HG03439 (cell line): ENCODE measurements around the gene HSPBAP1.
A peak's percentile ranks its signal among the peaks of the same experiment; 100 is the strongest.
"Not testable (repeated sequence)": the region's sequence is repeated elsewhere in the genome, so short reads cannot be mapped to it uniquely, and the experiment has no call there.

ENCODE experiments used
- ATAC-seq: cut with Tn5 transposase; IDR thresholded peaks from one replicate; pipeline ENCODE4 v1.9.1; 2021; ENCODE audit warnings: mild to moderate bottlenecking, moderate library complexity; ENCODE audit not compliant: unreplicated experiment

The HSPBAP1 gene

DNA sequence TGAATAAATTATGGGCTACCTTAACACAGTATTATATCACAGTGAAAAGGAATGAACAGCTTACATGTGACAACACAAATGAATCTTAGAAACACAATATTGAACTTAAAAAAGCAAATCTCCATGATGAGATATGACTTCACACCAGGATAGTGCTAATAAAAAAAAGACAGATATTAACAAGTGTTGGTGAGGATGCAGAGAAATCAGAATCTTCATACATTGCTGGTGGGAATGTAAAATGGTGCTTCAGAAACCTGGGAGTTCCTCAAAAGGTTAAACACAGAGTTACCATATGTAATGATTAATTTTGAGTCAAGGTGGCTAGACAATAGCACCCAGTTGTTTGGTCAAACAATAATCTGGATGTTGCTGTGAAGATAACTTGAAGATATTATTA is 51.4 kb downstream of the HSPBAP1 start:
- no peak for ATAC-seq

DNA sequence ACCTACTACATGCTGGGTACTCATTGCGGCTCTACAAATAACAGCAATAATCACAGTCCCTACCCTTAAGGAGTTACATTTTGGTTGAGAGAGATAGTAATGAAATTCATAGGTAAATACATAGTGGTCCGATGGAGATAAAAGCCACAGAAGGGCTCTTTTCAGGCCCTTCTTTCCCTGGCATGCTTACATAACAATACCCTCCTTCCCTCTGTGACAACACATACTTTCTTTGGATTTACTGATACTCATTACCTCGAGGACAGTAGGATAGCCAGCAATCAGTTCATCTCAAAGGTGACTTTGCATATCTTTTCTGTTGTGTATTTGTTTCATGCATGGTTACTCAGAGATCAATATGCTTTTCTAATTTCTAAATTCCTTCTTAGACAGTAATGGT is 54.5 kb downstream of the HSPBAP1 start:
- no peak for ATAC-seq

DNA sequence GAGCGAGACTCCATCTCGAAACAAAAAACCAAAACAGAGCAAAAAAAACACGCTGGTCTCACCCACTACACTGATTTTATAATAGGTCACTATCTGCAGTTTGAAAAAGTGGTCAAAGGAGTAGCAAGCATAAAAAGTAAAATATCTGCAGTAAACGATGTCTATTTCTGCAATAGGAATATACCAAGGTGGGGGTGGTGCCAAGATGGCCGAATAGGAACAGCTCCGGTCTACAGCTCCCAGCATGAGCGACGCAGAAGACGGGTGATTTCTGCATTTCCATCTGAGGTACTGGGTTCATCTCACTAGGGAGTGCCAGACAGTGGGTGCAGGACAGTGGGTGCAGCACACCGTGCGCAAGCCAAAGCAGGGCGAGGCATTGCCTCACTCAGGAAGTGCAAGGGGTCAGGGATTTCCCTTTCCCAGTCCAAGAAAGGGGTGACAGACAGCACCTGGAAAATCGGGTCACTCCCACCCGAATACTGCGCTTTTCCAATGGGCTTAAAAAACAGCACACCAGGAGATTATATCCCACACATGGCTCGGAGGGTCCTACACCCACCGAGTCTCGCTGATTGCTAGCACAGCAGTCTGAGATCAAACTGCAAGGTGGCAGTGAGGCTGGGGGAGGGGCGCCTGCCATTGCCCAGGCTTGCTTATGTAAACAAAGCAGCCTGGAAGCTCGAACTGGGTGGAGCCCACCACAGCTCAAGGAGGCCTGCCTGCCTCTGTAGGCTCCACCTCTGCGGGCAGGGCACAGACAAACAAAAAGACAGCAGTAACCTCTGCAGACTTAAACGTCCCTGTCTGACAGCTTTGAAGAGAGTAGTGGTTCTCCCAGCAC is 60.7 kb downstream of the HSPBAP1 start:
- not testable (repeated sequence) for ATAC-seq

DNA sequence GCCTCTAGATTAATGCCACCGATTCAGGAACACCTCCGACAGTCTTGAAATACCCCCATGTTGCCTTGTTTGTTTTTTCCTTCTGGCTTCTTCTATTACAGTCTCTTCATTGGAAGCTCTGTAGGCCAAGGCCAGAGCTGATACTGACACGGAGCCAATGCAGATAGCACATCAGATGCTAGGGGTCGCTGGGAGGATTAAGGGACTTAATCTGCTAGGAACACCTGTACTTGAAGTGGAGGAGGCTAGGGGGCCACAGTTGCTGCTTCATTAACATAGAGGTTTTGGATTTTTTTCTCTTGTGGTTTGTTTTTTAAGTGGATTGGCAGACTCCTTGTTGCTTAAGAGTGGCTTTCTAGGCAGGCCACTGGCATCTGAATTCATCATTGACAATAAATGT is 63.4 kb downstream of the HSPBAP1 start:
- ATAC-seq: no peak

DNA sequence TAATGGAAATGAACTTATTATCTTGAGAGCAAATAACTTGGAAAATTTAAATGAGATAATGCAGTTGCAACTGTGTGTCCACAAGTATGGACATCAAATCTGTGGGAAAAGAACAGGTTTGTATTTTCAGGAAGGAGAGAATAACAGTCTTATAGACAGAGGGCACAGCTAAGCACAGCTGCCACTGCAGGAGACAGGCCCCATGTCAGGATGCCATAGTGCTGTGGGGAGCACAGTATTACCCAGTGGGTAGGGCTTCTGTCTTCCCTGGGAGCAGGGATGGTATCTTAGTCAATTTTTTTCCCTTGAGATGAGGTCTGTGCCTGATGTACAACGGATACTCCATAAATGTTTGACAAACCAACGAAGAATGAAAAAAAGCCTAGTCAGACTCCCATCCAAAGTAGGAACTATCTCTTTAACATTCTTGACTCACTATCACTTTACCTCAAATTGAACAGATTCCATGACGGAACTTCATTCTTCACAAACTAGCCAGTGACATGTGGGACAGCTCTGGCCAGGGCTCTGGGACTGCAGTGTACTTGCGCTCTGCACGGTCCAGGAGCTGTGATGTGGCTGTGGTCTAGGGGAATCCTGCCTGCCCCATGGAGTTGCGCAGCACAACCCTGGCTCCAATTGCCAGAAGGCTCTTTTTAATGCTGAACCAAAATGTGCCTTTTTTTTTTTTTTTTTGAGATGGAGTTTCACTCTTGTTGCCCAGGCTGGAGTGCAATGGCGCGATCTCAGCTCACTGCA is 64.7 kb downstream of the HSPBAP1 start:
- no peak for ATAC-seq

DNA sequence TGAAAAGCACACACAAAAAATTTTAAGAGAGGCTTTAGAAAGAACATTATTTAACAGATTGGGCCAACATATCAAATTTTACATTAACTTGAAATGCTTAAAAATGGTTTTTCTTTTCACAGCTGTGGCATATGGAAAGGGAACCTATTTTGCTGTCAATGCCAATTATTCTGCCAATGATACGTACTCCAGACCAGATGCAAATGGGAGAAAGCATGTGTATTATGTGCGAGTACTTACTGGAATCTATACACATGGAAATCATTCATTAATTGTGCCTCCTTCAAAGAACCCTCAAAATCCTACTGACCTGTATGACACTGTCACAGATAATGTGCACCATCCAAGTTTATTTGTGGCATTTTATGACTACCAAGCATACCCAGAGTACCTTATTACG is 65.4 kb downstream of the HSPBAP1 start:
- ATAC-seq: no peak

DNA sequence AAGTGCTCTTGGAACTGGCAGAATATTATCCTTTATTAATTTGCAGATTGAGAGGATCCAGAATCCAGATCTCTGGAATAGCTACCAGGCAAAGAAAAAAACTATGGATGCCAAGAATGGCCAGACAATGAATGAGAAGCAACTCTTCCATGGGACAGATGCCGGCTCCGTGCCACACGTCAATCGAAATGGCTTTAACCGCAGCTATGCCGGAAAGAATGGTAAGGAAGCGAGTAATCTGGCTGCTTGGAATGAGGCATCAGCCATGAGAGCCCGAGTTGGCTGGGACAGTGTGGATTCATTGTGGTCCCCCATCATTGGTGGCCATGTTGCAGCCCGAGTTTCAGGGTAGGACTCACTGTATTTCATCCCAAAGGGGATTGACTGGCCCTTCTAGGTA is 65.9 kb downstream of the HSPBAP1 start:
- ATAC-seq: no peak

DNA sequence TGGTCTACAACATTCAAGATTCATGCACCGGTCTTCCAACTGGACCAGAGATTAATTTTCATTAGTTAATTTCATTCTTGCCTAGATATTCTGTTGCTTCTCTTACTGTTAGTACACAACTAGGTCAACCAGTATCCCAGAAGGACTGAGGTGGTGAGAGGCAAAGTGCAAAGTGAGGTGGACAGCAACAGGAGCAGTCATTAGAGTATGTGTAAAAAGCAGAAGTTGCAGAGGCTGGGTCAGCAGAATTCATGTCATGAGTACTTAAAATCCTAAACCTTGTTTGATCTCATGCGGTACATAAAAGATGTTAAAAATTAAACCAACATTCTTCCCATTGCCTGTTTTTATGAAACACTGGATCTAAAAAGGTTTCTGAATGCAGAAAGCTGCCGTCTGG is 66.3 kb downstream of the HSPBAP1 start:
- no peak for ATAC-seq

DNA sequence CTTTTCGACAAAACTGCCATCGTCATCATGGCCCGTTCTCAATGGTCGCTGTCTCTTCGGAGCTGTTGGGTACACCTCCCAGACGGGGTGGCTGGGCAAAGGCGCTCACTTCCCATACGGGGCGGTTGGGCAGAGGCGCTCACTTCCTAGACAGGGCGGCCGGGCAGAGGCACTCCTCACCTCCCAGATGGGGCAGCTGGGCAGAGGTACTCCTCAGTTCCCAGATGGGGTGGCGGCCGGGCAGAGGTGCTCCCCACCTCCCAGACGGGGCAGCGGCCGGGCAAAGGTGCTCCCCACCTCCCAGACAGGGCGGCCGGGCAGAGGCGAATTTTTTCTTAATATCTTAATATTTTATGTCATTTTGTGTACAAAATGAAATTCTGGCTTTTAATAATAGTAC is 68.5 kb downstream of the HSPBAP1 start:
- ATAC-seq: no peak

DNA sequence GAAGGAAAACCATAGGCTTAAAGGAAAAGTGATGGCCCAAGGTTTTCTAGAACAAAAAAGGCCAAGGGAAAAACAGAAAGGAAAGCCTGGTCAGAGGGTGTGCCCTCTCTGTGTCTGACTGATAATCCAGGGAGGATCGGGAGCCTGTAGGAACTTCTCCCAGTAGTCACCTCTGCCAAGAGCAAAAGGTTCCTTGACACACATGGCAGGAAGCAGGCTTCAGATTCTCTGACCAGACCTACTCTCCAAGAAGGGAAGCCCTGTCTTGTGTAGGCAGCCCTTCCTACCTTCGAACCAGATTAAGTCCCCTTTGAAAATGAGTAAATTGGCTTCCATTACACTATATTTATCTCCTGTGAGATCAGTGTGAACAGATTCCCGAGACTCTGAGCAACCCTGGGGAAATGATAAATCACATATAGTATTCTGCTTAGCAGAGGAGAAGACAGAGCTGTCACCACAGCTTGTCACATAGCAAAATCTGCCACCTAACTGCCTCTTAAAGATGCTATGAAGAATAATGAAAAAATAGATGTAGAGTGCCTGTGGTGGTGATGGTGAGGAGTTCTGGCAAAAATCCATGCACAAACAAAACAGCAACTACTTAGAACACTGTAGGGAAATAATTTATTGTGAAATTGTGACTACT is 74.2 kb downstream of the HSPBAP1 start:
- no peak for ATAC-seq

DNA sequence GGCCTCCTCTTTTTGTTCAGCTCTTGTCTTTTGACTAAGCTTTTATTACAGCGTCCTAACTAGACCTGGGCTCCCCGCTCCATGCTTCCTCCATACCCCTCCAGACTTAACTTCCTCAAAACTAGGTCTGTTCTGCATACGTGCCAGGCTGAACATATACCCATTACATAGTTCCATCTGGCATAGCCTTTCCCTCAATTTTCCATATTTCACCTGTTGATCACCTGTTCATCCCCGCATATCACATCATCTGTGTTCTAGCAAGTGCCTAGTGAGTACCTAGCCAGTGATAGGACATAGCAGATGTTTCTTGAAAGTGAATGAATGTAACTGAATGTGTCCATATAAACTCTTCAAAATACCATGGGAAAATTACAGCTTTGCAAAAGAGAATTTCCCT is 77.0 kb downstream of the HSPBAP1 start:
- no peak for ATAC-seq

DNA sequence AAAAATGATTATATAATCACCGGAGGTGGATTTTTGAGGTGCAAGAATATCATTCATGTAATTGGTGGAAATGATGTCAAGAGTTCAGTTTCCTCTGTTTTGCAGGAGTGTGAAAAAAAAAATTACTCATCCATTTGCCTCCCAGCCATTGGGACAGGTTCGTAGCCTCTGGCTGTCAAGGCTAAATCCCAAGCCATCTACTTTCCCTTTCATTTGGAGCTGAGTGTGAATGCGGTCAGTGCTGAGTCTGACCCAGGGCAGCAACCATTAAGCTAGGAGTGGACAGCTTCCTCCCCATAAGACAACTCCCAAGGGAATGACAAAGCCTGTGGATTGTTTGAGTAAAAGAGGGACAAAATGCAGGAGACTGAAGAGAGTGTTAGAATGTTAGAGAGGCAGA is 79.4 kb downstream of the HSPBAP1 start:
- no peak for ATAC-seq

DNA sequence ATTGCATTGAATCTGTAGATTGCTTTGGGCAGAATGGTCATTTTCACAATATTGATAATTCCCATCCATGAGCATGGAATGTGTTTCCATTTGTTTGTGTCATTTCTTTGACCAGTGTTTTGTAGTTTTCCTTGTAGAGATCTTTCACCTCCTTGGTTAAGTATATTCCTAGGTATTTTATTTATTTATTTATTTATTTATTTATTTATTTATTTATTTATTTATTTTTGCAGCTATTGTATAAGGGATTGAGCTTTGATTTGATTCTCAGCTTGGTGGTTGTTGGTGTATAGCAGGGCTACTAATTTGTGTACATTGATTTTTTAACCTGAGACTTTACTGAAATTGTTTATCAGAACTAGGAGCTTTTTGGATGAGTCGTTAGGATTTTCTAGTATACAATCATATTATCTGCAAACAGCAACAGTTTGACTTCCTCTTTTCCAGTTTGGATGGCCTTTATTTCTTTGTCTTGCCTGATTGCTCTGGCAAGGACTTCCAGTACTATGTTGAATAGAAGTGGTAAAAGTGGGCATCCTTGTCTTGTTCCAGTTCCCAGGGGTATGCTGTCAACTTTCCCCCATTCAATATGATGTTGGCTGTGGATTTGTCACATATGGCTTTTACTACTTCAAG is 82.9 kb downstream of the HSPBAP1 start:
- ATAC-seq: not testable (repeated sequence)

DNA sequence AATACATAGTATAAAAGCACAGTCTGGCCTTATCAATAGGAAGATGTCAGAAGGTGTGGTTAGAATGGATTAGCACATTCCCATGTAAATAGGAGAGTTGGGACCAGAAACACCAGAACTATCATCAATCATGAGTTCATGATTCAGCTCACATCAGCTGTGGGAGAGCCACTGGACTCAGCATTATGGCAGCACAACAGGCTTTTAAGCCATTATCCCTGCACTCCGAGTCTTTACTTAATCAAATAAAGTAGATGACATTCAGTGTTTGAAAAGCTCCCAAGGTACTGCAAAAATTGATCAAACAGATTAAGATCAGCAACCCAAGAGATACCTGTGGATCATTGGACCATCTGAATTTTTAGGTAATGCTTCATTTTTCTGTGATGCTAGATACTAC is 88.3 kb downstream of the HSPBAP1 start:
- ATAC-seq: no peak

DNA sequence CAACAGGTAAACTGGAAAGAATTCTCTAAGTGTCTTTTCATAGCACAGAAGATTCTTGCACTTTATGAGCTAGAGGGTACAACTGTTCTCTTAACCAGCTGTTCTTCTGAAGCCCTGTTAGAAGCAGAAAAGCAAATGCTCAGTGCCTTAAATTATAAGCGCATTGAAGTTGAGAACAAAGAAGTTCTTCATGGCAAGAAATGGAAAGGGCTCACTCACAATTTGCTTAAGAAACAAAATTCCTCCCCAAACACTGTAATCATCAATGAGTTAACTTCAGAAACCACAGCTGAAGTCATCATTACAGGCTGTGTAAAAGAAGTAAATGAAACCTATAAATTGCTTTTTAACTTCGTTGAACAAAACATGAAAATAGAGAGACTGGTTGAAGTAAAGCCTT is 93.4 kb downstream of the HSPBAP1 start:
- ATAC-seq: no peak

DNA sequence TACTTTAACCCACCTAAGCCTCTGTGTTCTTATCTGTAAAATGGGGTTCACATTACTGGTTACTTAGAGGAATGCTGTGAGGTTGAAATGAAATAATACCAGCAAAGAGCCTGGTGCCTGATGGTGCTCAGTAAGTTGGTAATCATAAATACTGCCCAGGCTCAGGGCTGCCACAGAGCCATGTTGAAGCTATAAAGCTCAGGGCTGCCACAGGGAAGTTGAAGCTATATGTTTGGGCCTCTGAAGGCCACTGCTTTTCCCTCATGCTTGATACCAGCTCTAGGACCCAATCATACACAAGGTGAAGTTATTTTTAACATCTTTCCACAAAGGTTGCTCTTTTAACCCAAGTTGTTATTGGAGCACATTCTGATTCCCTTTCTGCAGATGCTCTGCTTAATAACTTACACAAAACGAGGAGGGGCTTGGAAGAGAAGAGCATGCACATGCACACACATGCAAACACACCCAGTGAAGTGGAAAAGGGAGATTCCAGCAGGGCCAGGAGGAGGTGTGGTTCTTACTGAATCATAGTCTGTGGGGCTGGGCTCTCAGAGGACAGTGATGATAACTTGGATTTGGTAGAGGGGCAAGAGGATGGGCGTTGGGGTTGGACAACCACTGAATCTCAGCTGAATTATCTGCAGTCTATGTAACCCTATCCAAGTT is 95.5 kb downstream of the HSPBAP1 start:
- ATAC-seq: peak; percentile 67

DNA sequence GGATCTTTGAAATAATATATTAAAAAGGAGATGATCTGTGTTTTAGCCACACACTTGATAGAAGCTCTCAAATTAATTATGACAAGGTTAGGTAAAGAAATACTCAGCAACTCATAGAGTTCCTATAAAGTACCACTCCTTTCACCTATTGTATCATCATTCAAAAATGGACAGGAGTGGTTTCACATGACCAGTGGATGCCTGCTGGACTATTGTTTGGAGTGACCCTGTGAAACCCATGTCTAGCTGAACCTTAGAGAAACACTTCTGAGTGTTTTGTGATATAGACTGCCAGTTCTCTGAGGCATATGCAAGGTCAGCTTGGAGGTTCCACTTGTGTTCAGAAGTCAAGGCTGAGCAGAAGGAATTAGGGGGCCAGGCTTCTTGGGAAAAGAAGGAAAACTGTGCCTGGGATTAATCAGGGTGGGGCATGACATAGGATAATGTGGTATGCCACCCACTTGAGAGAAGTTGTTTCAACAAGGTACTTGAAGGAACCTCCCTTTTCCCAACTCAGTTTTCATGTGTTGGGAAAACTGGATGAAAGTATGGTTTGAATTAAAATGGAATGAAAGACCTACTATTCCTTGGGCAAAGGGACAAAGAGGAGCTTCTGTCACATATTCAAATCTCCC is 97.6 kb downstream of the HSPBAP1 start:
- ATAC-seq: no peak

DNA sequence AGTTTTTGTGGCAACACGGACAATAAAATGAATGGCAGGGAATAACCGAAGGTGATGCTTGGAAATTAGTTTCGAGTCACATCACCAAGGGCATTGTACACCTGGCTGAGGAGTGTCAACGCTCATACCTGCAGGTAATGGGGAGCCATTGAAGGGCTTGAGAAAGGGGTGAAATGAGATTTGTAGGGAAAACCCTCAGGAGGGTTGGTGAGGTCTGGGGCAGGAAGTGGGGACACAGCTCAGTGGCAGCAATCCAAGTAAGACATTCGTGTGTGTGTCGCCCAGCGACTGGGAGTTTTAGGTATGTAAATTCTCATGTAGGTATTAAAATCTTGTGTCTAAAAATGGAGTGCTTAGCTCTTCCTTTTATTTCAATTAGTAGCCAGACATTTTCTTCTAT is 98.7 kb downstream of the HSPBAP1 start:
- ATAC-seq: peak; percentile 38

DNA sequence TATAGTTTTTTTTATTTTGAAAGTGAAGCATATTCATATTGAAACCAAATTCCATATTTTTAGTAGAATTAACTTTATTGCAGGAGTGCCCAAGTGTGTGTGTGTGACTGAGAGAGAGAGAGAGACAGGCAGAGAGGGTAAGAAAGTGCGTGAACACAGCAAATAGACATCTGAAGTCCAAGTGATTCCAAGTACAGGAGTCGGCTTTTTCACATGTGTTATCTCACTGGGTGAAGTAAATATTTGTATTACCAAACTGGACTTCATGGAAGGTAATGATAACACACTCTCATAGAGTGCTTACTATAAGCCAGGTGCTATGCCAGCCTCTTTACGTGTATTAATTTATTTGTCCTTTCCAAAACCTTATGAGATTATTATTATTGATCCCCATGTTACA is 101.0 kb downstream of the HSPBAP1 start:
- ATAC-seq: no peak

DNA sequence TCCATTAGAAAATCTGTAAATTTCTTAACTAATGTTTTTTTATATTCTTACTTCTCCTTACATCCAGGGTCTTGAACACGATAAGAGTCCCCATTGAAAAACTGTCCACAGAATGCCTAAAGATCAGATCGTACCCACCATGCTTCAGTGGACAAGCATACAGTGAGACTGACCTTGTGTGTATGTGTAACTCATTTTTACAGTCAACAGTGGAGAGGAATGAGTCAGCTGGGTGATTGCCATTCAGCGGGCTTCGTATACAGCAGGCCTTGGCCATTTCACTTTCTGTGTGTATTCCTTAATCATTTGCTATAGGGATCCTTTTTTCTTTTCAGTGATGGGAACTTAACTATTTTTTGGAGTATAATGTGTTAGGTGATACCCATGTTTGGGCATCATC is 102.4 kb downstream of the HSPBAP1 start:
- peak; percentile 53 for ATAC-seq
